GM20431 (cell line): Measurements from ENCODE around the gene SPN.
"Not testable (repeated sequence)": the region's sequence is repeated elsewhere in the genome, so short reads cannot be mapped to it uniquely, and the experiment has no call there.

Experiments
- in situ Hi-C: fragments of 300-500 bp; cut with MseI, MboI; formaldehyde crosslinking; loops from one replicate; pipeline ENCODE4 v1.15.0; 2020; ENCODE audit warnings: low sequenced_read_pairs; ENCODE audit not compliant: unreplicated experiment

SPN gene

GRCh38 chr16:29644973-29645693 is 17.9 kb upstream of the SPN start:
- in situ Hi-C loops, result no loop called here

GRCh38 chr16:29645694-29646187 is 17.3 kb upstream of the SPN start:
- in situ Hi-C loops, result no loop called here

DNA sequence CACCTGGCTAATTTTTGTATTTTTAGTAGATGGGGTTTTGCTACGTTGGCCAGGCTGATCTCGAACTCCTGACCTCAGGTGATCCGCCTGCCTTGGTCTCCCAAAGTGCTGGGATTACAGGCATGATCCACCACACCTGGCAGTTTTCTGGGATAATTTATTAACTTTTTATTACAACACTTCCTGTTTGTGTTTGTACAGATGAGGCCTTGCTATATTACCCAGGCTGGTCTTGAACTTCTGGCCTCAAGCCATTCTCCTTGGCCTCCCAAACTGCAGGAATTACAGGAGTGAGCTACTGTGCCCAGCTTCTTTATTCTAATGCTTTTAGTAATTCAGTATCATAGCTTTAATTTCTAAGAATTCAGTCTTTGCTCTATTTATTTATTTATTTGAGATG is 16.1 kb upstream of the SPN start:
- in situ Hi-C loops, result no loop called here

DNA sequence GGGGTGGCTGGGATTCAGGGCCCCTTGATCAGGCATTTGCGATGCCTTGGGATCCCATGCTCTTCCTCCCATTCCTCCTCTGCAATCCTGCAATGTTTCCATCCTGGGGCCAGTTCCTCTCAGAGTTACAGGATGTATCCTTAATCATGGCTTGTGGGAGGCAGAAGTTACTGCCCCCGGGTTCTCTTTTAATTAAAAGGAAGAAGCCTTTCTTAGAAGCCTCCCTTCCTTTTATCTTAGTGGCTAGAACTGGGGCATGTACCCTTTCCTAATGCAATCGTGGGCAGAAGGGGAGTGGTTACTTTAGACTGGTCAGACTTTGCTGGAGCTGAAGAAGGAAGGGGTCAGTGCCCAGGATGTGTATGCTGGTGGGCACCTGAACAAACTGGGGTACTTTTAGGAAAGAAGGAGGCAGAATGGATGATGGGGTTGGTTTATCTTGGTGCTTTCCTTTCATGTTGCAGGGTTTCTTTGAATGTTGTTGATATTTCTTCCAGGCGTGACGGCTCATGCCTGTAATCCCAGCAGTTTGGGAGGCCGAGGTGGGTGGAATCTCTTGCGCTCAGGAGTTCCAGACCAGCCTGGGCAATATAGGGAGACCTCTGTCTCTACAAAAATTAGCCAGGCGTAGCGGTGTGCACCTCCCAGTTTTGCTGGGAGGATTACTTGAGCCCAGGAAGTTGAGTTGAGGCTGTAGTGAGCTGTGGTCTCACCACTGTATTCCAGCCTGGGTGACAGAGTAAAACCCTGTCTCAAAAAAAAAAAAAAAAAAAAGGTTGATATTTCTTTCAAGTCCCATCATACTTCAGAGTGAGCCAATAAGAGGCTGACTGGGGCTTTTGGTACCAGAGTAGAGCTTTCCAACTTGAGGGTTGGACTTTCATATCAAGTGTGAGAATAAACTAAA is 13.2 kb upstream of the SPN start:
- in situ Hi-C loops, result no loop called here

DNA sequence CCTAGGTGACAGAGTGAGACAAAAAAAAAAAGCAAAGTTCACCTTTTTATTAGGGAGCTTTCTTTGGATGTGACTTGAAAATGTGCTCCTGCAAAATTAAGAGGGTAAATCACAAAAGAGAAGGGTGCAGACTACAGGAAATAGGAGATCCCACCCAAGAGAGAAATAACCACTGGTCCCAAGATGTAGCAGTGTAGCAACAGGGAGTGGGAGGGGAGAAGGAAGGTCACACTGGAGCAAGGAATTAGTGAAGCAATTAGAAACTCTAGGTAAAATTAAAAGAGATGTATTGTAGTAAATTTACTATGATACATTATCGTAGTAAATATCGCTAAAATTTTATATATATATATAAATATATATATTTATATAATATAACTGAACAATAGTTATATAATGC is 12.3 kb upstream of the SPN start:
- in situ Hi-C loops, result no loop called here

- in situ Hi-C loops, result no loop called here
Observed at GRCh38 chr16:29651774-29652349, 11.2 kb upstream of the SPN start.

DNA sequence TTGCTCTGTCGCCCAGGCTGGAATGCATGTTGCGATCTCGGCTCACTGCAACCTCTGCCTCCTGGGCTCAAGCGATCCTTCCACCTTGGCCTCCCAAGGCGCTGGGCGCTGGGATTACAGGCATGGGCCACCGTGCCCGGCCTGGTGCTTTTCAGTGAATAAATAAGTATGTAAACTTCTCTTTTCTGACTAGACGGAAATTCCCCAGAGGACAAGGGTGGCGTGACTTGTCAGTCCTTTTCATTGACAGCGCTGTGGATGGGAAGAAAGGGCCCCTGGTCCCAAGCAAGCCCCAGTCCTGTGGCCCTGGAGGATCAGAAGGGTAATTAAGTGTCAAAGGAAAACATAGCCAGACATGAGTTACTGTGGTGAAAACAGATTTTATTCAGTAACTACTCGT is 9.6 kb upstream of the SPN start:
- in situ Hi-C loops, result no loop called here

GRCh38 chr16:29653890-29654289 is 9.2 kb upstream of the SPN start:
- in situ Hi-C loops, result not testable (repeated sequence)

DNA sequence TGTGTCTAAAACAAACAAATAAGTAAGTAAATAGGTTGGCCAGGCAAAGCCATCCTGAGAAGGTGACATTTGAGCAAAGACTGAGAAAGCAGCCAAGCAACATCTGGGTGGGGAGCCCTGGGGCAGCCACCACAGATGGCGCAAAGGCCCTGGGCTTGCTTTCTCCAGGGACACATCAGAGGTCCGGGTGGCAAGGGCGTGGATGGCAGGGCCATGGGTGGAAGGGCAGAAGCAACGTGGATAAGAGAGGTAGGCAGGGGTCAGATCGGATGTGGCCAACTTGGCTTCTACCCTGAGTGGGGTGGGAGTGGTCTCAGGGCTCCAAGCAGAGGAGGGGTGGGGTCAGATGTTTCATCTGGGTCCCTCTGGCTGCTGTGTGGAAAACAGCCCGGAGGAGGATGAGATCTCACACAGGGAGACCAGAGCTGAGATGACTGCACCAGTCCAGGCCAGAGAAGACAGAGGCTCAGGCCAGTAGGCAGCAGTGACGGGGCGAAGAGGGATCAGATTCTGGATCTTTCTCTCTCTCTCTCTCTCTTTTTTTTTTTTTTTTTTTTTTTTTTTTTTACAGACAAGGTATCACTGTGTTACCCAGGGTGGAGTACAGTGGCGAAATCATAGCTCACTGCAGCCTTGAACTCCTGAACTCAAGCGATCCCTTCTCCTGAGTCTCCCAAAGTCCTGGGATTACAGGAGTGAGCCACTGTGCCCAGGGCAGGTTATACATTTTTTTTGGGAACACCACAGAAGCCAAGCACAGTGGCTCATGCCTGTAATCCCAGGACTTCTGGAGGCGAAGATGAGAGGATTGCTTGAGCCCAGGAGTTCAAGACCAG is 6.1 kb upstream of the SPN start:
- in situ Hi-C loops, result no loop called here

DNA sequence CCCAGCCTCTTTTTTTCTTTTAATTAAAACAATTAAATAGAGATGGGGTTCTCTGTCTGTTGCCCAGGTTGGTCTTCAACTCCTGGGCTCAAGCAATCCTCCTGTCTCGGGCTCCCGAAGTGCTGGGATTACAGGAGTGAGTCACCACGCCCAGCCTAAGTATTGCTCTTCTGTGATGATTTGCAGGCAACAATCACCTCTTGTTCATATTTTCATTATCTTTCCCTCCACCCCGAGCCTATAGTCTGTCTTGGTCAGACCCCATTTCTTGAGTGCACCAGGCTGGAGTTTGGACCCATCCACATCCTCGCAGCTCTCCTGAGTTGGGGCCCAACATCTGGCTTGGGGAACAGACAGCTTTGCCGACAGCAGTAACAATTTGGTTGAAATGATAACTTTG is 4.3 kb upstream of the SPN start:
- in situ Hi-C loops, result no loop called here

DNA sequence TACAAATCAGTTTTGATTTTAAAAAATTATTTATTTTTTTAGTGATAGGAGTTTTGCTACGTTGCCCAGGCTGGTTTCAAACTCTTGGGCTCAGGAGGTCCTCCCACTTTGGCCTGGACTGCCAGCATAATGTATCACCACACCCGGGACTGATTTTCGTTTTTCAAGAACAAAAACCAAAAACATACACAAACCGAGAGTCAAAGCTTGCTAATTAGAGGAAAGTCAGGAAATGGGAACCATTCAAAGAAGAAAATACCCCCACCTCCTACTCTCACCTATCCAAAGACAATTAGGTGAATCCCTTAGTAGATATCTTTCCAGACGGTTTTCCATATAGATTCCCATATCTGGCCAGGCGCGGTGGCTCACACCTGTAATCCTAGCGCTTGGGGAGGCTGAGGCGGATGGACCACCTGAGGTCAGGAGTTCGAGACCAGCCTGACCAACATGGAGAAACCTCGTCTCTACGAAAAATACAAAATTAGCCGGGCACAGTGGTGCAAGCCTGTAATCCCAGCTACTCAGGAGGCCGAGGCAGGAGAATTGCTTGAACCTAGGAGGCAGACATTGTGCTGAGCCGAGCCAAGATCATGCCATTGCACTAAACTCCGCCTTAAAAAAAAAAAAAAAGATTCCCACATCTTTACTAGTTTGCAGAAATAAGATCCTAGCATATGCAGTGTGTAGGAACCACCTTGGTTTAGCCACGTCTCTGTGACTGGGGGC is 883 bp upstream of the SPN start:
- in situ Hi-C loops, result no loop called here

- in situ Hi-C loops, result no loop called here
Observed at GRCh38 chr16:29662729-29663015, 375 bp upstream of the SPN start.

DNA sequence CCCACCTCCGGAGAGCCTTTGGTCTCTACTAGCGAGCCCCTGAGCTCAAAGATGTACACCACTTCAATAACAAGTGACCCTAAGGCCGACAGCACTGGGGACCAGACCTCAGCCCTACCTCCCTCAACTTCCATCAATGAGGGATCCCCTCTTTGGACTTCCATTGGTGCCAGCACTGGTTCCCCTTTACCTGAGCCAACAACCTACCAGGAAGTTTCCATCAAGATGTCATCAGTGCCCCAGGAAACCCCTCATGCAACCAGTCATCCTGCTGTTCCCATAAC is 702 bp downstream of the SPN start:
- in situ Hi-C loops, result no loop called here

GRCh38 chr16:29664091-29664921 is 1.3 kb downstream of the SPN start:
- in situ Hi-C loops, result no loop called here

DNA sequence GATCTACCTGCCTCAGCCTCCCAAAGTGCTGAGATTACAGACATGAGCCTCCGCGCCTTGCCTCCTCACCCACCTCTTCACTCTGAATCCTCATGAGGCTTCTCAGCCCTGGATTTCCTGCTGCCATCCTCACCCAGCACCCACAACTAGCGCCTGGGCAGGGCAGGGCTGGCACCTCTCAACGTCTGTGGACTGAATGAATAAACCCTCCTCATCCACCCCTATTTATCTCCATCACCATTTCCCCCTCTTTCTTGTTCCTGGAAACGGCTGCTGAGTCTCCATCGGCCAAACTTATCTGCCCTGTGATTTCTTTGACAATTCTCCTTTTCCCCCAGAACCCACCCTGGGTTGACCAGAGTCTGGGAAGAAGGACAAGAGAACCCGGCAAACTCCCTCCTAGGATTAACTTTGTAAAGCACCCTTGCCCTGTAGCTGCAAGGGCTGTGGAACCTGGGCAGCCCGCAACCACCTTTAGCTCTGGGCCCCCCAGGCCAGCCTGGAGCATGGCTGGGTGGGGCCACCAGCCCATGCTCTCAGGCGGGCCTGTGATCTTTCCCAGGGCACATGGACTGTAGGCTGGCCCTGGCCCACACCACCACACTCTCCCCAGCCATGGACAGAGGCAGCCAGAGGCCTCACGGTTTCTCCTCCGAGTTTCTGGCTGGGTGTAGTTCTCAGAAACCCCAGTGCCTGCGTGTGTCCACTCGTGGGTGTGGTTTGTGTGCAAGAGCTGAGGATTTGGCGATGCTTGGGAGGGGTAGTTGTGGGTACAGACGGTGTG is 2.4 kb downstream of the SPN start:
- in situ Hi-C loops, result no loop called here

GRCh38 chr16:29667322-29667610 is 4.2 kb downstream of the SPN start:
- in situ Hi-C loops, result not testable (repeated sequence)

- in situ Hi-C loops, result no loop called here
Observed at GRCh38 chr16:29667755-29668154, 4.7 kb downstream of the SPN start.

- in situ Hi-C loops, result no loop called here
Observed at GRCh38 chr16:29668267-29668666, 5.2 kb downstream of the SPN start.

DNA sequence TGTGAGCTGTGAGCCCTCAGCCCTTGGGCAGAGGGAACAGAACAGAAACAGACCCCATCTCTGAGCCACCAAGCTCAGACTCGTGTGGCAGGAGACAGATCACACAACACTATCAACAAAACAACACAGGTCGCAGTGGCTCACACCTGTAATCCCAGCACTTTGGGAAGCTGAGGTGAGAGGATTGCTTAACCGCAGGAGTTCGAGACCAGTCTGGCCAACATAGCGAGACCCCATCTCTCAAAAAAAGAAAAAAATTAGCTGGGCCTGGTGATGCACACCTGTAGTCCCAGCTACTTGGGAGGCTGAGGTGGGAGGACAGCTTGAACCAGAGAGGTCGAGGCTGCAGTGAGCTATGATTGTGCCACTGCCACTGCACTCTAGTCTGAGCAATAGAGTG is 10.5 kb downstream of the SPN start:
- in situ Hi-C loops, result no loop called here
